K562 (cell line): ENCODE results near the gene COL8A2. TPM values are rescaled to one million over a fixed set of nuclear protein-coding genes. Genes with fewer than 3 reads are reported as not detected.

Source experiments
- ARHGAP35 ChIP-seq: fragments of 450-650 bp; IDR thresholded peaks from 2 replicates; pipeline ENCODE4 v1.6.1; 2018; ENCODE audit not compliant: partially characterized antibody
- ATF1 ChIP-seq, 2 experiments: fragments of 450-650 bp in 1 of 2; IDR thresholded peaks; 2 replicates each; pipeline ENCODE4 v1.6.1; 2016; ENCODE audit warnings: missing compliant biosample characterization in 1 of 2, missing genetic modification characterization in 1 of 2
- CEBPG ChIP-seq, 3 experiments: fragments of 200-800 bp in 1 of 3; sonication (Bioruptor generic) in 1 of 3; sonication (generic) in 1 of 3; formaldehyde crosslinking in 1 of 3; IDR thresholded peaks in 2 of 3; conservative IDR thresholded peaks in 1 of 3; 2 replicates each; pipeline versions ENCODE4 v1.6.1 to v1.8.0; 2016 to 2022; ENCODE audit warnings: missing compliant biosample characterization in 2 of 3, missing genetic modification characterization in 2 of 3, mild to moderate bottlenecking in 1 of 3, missing genetic modification reagents in 1 of 3
- CXXC5 ChIP-seq: fragments of 250-450 bp; sonication (Bioruptor Pico); IDR thresholded peaks from 2 replicates; pipeline ENCODE4 v1.8.0; 2022; ENCODE audit warnings: inconsistent platforms, mild to moderate bottlenecking, moderate library complexity
- FUS ChIP-seq: fragments of 200-400 bp; formaldehyde crosslinking; optimal IDR thresholded peaks from 2 replicates; pipeline ENCODE3; 2017; ENCODE audit warnings: low read depth, low read length
- GABPA ChIP-seq: fragments of 200-800 bp; sonication (Bioruptor generic); conservative IDR thresholded peaks from 2 replicates; pipeline ENCODE4 v1.6.1; 2016; ENCODE audit warnings: low read depth, missing genetic modification characterization, missing compliant biosample characterization
- GABPB1 ChIP-seq: sonication (generic); formaldehyde crosslinking; IDR thresholded peaks from 2 replicates; pipeline ENCODE4 v1.8.0; 2022; ENCODE audit warnings: mild to moderate bottlenecking, missing genetic modification reagents
- GTF3C2 ChIP-seq: IDR thresholded peaks from 3 replicates; pipeline ENCODE4 v1.6.1; 2011; ENCODE audit warnings: borderline replicate concordance, mild to moderate bottlenecking, moderate library complexity; ENCODE audit not compliant: insufficient read length; ENCODE audit errors: extremely low read depth
- HMG20A ChIP-seq: fragments of 450-650 bp; formaldehyde crosslinking; conservative IDR thresholded peaks from 2 replicates; pipeline ENCODE4 v1.4.0; 2020; ENCODE audit warnings: mild to moderate bottlenecking, mixed read lengths
- IRF1 ChIP-seq: sonication (generic); formaldehyde crosslinking; IDR thresholded peaks from 2 replicates; pipeline ENCODE4 v1.8.0; 2022; ENCODE audit warnings: missing genetic modification reagents, mild to moderate bottlenecking, borderline replicate concordance
- JUND ChIP-seq, 2 experiments: IDR thresholded peaks; 2 replicates in 1 of 2; 3 replicates in 1 of 2; pipeline ENCODE4 v1.6.1; 2011; ENCODE audit warnings: borderline replicate concordance in 2 of 2, low read depth in 2 of 2, low read length in 2 of 2, improper control_type of control experiment in 1 of 2, missing biosample characterization in 1 of 2, missing genetic modification characterization in 1 of 2, missing genetic modification reagents in 1 of 2
- MECOM ChIP-seq: fragments of 250-450 bp; sonication (Bioruptor Pico); IDR thresholded peaks from 2 replicates; pipeline ENCODE4 v1.8.0; 2022; ENCODE audit warnings: inconsistent platforms
- MIER1 ChIP-seq: fragments of 450-650 bp; IDR thresholded peaks from 2 replicates; pipeline ENCODE4 v1.6.1; 2016; ENCODE audit warnings: antibody characterized with exemption, mild to moderate bottlenecking, low read depth
- NFE2L1 ChIP-seq: fragments of 450-650 bp; IDR thresholded peaks from 2 replicates; pipeline ENCODE4 v1.6.1; 2016; ENCODE audit warnings: missing genetic modification characterization, low read depth, mild to moderate bottlenecking, missing compliant biosample characterization, moderate library complexity, borderline replicate concordance
- NFIX ChIP-seq: fragments of 250-450 bp; sonication (Bioruptor Pico); IDR thresholded peaks from 2 replicates; pipeline ENCODE4 v1.4.0; 2020; ENCODE audit warnings: low read depth, mild to moderate bottlenecking, moderate library complexity
- NRF1 ChIP-seq, 2 experiments: fragments of 450-650 bp; IDR thresholded peaks in 1 of 2; conservative IDR thresholded peaks in 1 of 2; 2 replicates each; pipeline ENCODE4 v1.6.1; 2014; ENCODE audit warnings: mild to moderate bottlenecking in 2 of 2
- SMAD4 ChIP-seq: fragments of 250-450 bp; sonication (Bioruptor Pico); conservative IDR thresholded peaks from 2 replicates; pipeline ENCODE4 v1.8.0; 2021; ENCODE audit warnings: inconsistent platforms, mild to moderate bottlenecking, moderate library complexity
- SPI1 ChIP-seq: IDR thresholded peaks from 2 replicates; pipeline ENCODE4 v1.6.1; 2011; ENCODE audit warnings: low read depth, low read length, control low read depth, borderline replicate concordance
- SRSF1 ChIP-seq: fragments of 200-400 bp; formaldehyde crosslinking; IDR thresholded peaks from 2 replicates; pipeline ENCODE4 v1.6.1; 2017; ENCODE audit warnings: mild to moderate bottlenecking, low read depth, low read length, moderate library complexity
- ZBED1 ChIP-seq: IDR thresholded peaks from 2 replicates; pipeline ENCODE4 v1.6.1; 2014
- ZNF384 ChIP-seq: IDR thresholded peaks from 2 replicates; pipeline ENCODE4 v1.6.1; 2012; ENCODE audit warnings: low read depth, low read length, improper control_type of control experiment
- polyA plus RNA-seq, 8 experiments: library from polyadenylated mRNA; depleted of rRNA in 4 of 8; stranded (reverse) in 5 of 8; unstranded in 3 of 8; fragments of >200 nt; fragmentation: Nextera tagmentation in 2 of 8; fragmentation: Illumina TruSeq in 1 of 8; extraction: Ambion mirVana in 2 of 8; extraction: Trizol in 1 of 8; gene quantifications; 2 replicates each; pipeline versions ENCODE4 v1.2.1 to v1.2.3, GENCODE V29; 2011 to 2014; ENCODE audit warnings: inconsistent platforms in 1 of 8, missing spikeins in 1 of 8
- total RNA-seq, 7 experiments: library from RNA; depleted of rRNA in 6 of 7; stranded (reverse); fragments of >200 nt in 6 of 7; fragmentation: Illumina TruSeq in 2 of 7; extraction: Trizol in 2 of 7; gene quantifications; 2 replicates each; pipeline versions ENCODE4 v1.2.1 to v1.2.3, GENCODE V29; 2011 to 2021; ENCODE audit warnings: low replicate concordance in 1 of 7
- TF ChIP-seq, protein P1 (sequence below): IDR thresholded peaks from 2 replicates; pipeline ENCODE4 v1.6.1; 2014; ENCODE audit warnings: antibody characterized with exemption

COL8A2 gene
- total and polyA plus RNA-seq, 9 of the 15 experiments (the other 6 are each of a cell fraction or from before 2014, with no cell fraction given) = 0.03 to 0.14 (median 0.04) TPM; not detected in 5

- TF ChIP-seq ARHGAP35 (no peak), CXXC5 (CRISPR knock-in tag) (no peak), MECOM (CRISPR knock-in tag) (no peak), NFE2L1 (tag) (no peak), NRF1 (conservative IDR thresholded peaks at IDR 0.05 in 1 of 2, IDR thresholded peaks at IDR 0.05 in 1 of 2) (no peak), CEBPG (CRISPR knock-in tag; IDR thresholded peaks at IDR 0.05) (no peak), CEBPG (tag; conservative IDR thresholded peaks at IDR 0.05 in 1 of 2, IDR thresholded peaks at IDR 0.05 in 1 of 2) (no peak), GABPB1 (CRISPR knock-in tag) (no peak; the same call in none of the 2 replicates), SRSF1 (no peak), ZNF384 (no peak), ZBED1 (peak; percentile 13; the same call in 1 of the 2 replicates), SMAD4 (CRISPR knock-in tag) (no peak), HMG20A (CRISPR knock-in tag) (no peak), GABPA (tag) (0 out of 2 replicates have a peak, but pooled peaks have one; percentile 2), SPI1 (peak; percentile 44; the same call in 1 of the 2 replicates), FUS (no peak), MIER1 (no peak), GTF3C2 (no peak), JUND (IDR thresholded peaks at IDR 0.05; ENCODE audit: borderline replicate concordance, low read depth, low read length) (no peak), JUND (tag; IDR thresholded peaks at IDR 0.05; ENCODE audit: borderline replicate concordance, low read depth, low read length) (no peak), ATF1 (CRISPR knock-in tag; IDR thresholded peaks at IDR 0.05) (no peak), ATF1 (tag; IDR thresholded peaks at IDR 0.05) (no peak), IRF1 (no peak), NFIX (CRISPR knock-in tag) (no peak)
- TF ChIP-seq, protein P1, sequence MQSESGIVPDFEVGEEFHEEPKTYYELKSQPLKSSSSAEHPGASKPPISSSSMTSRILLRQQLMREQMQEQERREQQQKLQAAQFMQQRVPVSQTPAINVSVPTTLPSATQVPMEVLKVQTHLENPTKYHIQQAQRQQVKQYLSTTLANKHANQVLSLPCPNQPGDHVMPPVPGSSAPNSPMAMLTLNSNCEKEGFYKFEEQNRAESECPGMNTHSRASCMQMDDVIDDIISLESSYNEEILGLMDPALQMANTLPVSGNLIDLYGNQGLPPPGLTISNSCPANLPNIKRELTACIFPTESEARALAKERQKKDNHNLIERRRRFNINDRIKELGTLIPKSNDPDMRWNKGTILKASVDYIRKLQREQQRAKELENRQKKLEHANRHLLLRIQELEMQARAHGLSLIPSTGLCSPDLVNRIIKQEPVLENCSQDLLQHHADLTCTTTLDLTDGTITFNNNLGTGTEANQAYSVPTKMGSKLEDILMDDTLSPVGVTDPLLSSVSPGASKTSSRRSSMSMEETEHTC = no peak
Measured at GRCh38 chr1:36157115-36157903, 32.3 kb upstream of the COL8A2 start (continued).
